AG08396 (cell line): Measurements from ENCODE around the gene GIT1.
A peak's percentile ranks its signal among the peaks of the same experiment; 100 is the strongest.
"Not testable (repeated sequence)": the region's sequence is repeated elsewhere in the genome, so short reads cannot be mapped to it uniquely, and the experiment has no call there.

Source experiments
- DNase-seq: peaks from one replicate; pipeline ENCODE4 v3.0.0; 2012; ENCODE audit warnings: low spot score, mixed read lengths

GIT1 gene

DNA sequence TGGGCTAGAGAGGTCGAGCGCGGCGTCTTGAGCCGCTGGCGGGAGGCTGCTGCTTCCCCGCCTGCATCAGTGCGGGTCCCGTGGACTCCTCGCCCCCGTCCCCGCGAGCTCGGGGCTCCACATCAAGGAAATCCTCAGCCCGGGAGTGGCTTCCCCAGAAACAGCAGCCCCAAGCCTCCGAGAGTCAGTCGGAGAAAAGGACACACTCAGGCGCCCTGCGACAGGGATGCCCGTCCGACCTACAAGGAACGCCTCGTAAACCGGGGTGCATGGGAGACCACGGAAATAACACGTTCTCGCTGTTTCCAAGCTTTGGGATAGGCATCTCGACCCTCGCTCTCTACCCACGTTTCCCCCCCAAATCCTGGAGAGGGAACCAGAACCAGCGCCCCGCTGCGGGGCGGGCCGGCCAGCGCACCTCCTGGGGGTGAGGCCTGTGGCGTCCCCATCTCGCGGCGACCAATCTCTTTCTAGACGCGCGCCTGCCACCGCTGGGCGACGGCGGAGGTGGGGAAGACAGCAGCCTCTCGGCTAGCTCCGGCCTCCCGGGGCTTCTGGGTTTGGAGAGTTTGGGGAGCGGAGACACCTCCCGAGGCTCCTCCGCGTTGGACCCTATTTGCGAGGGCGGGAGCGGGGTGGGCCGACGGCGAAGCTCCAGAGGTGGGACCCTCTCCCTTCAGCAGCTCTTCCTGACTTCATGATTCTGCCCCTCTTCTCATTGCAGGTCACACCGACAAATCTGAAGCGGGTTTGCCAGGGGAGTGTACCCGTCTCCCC lies 21.7 kb downstream of the GIT1 start:
- DNase-seq: peak; percentile 80

DNA sequence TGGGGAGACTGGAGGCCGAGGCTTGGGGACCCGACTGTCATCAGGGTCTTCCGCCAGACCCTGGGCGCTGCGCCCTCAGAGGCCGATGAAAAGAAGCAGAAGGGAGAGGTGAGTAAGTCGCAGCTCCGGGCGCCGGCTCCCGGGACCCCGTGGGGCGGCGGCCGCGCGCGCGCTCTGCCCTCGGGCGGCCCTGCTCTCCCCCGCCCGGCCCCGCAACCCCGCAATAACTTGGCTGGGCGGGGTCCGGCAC lies 22.2 kb downstream of the GIT1 start:
- DNase-seq: peak; percentile 46

DNA sequence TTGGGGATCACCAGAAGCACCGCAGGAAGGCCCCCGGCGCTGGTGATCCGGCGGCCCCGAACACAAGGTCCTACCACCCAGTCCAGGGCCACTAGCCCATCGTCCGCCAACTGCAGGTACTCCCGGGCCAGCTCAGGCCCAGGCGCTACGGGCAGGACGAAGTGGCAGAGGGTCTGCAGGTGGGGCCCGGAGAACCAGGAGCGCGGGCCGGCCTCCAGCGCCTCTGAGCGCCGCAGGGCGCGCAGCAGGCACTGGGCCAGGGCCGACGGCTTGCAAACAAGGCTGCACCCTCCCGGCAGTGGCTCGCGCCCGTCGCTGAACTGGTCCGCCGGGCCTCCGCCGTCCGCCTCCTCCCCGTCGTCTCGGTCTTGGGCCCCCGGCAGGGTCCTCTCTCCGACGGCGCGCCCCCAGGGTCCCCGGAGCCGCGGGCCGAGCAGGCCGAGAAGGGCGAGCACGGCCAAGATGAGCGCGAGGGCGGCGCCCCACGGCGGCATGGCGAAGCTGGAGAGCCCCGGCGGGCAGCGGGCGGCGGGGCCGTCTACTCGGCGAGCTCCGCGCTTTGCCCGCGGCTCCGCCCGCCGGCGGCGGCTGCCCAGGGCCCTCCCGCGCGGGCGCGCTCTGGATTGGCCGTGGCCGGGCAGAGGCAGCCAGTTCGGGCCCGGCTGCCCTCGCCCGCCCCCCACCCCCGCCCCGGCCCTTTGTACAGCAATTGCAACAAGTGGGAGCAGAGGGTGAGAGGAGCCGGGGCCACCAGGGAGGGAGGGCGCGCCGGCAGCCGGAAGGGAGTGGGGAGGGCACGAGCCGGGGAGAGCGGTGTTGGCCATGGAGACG lies 22.8 kb downstream of the GIT1 start, which contains the start of gene ABHD15:
ABHD15 (minus strand) TSS at position 565 of the 831 bp plus-strand sequence; CDS start at position 494, 71 bp downstream.
- peak; percentile 92 for DNase-seq

DNA sequence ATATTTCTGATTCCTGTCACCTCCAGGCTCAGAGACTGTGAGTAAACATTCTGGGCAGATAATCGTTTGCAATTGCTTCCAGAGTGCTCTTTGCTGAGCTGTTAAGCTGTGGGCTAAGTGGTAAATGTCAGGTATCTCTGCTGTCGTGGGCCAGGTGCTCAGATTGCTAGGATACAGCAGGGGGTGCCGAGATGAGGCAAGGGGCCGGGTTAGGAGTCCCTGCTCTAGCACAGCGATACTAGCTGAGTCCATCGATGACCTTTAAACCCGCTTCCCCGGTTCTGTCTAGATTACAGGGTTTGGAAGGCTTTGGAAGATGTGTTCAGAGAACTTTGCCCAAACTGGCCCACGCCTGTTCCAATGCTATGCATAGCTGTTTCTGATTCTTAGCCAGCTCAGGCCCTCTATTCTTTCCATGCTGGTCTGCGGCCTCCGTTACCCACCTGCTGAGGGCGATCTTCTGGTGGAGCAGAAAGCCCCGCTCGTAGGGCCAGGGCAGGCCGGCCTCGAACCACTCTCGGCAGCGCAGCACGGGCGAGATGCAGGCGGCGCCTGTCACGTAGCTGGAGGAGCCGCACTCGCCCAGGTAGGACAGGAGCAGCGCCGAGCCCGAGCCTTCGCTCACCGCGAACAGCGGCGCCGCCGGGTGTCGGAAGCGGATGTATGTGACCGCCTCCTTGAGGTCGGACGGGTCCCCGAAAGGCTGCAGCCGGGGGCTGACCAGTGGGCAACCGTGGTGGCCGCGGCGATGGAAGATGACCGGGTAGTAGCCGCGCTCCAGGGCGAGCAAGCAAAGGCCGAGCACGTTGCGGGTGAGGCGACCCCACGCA lies 23.6 kb downstream of the GIT1 start:
- peak; percentile 3 for DNase-seq

DNA sequence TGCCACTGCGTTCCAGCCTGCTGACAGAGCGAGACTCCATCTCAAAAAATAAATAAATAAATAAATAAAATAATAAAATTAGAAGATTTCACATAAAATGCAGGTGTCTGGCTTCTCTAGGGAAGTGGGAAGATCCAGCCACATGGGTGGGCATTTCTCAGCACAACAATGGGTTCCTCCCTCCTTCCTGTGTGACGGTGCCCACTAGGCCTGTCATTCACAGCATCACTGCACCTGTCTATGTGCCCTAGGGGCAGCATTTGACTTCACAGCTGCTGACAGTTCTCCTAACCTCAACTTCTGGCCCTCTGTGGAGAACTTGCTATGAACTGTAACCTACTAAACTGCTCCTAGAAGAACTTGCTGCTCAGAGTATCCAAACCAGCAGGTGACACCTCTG lies 25.6 kb downstream of the GIT1 start:
- no peak for DNase-seq

DNA sequence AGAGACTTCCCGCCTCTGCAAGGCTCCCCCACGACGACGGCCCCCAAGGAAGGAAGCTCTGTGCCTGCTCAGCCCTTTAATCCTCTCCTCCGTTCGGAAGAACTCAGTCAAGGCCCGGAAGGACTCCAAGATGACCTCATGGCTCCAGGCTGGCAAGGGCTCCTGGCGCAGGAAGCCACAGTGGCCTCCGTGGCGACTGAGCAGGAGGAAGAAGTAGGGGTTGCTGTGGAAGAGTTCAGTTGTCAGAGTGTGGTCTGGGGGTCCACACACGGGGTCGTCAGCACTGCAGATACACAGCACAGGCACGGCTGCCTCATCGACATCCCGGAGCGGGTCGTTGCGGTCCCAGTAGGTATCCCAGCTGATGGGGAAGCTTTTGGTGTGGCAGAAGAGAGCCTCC lies 26.8 kb downstream of the GIT1 start:
- DNase-seq: no peak

DNA sequence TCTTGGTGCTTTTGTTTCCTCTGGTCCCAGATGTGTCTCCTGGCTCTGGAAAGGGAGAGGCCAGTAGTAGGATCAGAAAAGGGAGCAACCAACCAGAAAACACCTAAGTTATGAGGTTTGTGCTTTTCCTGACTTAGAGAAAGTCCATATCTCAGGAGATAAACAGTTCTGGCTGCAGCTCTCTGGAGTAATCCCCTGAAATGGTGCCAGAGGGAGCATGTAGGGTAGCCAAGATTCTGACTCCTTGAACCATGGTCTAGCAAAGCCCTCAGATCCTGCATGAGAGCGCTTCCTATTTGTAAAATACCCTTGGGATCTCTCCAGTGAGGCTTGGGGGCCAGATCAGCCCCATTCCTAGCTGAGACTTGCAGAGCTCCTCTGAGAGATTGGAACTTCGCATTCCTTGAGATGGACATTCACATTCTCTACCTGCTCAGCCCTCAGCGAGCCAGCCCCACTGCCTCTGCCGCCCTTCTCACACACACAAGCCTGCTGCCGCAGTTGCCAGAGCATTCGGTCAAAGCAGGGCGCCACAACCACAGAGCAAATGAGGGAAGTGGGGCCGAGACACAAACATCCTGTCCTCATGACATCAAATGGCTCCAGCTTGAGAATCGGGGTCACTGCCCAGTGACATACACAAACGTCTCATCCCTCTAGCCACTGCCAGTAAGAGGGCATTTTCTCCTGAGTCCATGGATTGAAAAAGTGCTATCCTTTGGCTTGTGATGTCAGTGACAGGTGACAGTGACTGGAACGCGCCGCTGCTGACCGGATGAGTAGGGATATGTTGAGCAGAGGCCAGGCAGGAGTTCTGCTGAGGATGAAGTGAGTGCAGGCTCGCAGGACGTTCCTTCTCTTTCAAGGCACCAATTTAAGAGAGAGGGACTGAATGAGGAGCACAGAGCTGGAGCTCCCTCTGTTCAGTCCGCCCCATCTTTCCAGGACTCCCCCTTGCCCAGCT lies 27.6 kb downstream of the GIT1 start:
- DNase-seq: peak; percentile 5

DNA sequence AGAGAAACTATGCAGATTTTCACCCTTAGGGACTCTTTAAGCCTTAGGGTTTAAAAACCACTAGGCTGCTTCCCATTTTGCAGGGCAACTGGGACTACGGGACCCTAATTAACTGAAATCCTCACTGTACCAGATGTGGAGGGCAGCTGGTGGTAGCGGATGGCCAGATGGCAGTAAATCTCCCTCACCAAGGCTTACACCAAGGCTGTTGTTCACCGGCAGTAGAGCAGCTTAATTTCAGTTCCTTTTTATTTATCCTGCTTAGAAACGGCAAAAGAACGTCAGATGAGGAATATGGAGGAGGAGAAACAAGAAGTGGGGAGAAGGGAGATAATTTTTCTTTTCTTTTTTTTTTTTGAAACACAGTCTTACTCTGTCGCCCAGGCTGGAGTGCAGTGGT lies 29.1 kb downstream of the GIT1 start:
- DNase-seq: no peak

DNA sequence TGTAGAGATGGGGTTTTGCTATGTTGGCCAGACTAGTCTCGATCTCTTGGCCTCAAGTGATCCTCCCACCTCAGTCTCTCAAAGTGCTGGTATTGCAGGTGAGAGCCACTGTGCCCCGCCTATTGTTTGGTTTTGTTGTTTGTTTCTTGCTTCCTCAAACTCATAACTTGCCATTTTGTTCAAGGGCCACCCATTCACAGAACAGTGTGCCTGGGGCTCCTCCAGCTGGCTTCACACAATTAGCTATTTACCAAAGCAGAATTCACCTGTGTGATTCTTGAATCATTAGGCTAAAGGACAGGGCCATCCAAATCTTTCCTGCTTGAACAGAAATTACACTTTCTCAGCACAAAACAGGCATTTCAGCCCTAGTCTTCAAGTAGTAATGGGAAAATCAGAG lies 29.8 kb downstream of the GIT1 start:
- no peak for DNase-seq

DNA sequence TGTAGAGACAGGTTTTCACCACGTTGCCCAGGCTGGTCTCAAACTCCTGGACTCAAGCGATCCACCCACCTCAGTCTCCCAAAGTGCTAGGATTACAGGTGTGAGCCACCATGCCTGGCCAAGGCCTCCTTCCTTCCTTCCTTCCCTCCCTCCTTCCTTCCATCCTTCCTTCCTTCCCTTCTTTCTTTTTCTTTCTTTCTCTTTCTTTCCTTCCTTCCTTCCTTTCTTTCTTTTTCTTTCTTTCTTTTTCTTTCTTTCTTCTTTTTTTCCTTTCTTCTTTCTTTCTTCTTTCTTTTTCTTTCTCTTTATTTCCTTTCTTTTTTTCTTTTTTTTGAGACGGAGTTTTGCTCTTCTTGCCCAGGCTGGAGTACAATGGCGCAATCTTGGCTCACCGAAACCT lies 31.3 kb downstream of the GIT1 start:
- not testable (repeated sequence) for DNase-seq

DNA sequence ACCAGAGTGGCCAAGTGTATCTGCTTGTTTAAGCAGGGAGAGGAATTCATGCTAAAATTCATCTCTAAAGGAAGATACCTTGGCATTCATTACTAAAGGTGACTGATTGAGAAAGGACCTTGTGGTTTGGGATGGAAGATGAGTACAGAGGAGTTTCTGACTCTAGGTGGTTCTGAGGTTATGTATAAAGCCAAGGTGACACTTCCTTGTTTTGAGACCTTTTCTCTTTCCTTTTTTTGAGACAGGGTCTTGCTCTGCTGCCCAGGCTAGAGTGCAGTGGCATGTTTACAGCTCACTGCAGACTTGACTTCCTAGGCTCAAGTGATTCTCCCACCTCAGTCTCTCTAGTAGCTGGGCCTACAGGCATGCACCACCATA lies 31.7 kb downstream of the GIT1 start:
- DNase-seq: no peak

DNA sequence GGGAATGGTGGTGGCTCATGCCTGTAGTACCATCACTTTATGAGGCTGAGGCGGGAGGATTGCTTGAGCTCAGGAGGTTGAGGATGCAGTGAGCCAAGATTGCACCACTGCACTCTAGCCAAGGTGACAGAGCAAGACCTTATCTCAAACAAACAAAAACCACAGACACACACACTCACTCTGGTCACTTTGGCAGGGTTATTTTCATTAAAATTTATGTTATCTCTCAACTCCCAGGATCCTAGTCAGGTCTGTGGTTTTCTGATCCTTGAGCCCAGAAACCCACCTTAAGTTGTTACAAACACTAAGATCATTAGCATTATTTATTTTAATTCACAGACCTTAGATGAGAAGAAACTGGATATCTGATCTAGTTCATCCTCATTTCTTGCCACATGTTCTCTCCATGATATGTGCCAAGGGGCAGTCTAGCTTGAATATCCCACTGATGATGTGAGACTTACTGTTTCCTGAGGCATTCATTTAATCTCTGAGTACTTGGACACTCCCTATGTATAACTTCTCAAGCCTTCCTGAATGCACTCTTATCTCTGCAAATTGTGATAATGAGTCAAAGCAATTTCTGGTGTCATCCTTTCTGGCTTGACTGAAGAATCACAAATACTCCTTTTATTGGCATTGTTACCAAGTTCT lies 32.2 kb downstream of the GIT1 start:
- peak; percentile 27 for DNase-seq

DNA sequence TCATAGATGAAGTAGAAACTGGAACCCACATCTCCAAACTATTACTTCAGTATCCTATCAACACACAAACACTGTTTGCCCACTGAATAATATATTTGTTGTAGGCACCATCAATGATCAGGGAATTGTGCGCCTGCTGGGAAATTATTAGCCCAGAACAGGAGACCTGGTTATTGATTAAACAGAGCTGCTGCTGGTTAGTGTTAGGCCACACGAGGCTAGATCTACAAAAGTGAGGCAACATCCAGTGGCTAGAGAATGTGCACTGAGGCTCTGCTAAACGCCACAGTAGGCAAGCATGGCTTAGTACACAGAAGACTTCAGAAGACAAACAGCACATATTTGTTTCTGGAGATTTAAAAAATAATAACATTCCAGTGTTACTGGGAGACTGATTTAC lies 33.6 kb downstream of the GIT1 start:
- no peak for DNase-seq

DNA sequence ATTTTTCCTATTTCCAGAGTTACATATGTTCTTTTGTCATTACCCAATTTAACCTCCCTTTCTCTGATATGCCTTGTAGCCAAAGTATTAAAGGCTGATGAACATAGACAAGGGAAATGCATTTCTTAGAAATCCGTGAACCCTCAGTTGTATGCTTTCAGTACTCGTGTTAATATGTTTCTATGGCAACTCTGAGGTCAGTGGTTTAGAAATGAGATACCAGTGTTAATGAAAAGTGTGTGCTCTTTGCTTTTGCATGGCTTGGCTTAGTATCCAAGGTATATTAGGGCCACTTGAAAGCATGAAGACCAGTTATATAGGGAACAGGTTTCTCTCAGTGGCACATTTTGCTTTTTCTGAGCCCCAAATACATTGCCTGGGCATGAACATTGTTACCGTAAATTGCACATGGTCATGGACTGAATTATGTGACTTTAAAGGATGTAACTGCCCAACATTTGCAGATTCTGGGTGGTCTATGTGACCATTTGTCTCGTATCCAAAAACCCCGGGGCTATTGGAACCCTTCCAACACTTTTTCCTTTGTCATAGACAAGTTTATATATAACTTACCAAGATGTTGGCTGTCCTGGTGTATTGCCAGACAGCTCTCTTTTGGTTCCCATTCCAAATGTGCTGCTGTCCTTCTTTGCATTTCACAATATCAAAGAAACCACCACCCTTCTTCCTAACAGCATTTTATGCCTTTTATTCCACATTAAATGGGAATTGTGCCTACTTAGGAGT lies 40.1 kb downstream of the GIT1 start:
- DNase-seq: no peak

DNA sequence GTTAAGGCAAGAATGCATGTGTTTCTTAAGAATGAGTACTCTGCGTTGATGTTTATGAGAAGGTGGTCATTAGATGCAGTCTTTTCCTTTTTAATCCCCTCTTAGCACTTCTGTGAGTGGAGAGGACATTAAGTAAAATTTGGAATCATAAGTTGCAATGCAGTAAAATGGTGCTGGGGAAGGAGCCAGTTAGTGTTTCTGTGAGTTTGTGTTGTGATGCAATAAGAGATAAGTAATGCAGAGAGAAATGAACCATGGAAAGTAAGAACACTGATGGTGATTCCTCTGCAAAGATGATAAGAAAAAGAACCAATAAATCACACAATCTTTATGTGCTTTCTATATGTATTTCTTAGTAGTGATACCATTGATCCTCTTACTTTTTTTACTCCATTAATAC lies 42.6 kb downstream of the GIT1 start:
- no peak for DNase-seq

DNA sequence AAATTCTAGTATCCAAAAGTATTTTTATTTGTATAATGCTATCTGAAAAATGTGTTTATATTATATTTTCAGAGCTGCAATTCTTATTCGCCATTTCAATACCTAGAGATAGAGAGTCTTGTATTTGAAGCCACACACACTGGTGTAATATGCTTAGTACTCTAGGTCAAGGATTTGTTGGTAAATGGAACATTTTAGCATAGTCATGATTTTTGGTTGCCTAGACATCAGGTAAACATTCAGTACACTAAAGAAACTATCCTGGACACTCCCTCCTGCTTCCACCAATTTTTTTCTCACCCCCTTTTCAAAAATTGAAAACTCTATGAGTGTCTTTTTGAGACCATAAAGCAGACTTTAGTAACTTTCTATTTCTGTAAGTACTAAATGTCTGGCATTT lies 43.4 kb downstream of the GIT1 start:
- no peak for DNase-seq

DNA sequence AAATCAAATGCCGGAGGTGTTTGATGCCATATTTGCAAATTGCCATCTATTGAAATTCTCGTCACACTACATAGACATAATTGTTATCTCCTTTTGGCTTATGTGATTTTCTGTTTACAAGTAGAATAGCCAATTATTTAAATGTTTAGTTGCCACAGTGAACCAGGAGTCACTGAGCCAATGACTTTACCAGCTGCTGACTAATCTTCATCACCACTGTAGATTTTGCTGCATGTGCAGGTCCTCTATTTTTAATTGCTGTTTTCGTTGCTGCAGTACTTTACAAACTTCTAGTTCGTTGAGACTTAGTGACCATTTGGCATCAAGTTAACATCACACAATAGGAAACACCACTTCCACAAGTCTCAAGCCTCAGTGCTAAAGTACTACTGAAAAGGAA lies 45.4 kb downstream of the GIT1 start:
- no peak for DNase-seq

DNA sequence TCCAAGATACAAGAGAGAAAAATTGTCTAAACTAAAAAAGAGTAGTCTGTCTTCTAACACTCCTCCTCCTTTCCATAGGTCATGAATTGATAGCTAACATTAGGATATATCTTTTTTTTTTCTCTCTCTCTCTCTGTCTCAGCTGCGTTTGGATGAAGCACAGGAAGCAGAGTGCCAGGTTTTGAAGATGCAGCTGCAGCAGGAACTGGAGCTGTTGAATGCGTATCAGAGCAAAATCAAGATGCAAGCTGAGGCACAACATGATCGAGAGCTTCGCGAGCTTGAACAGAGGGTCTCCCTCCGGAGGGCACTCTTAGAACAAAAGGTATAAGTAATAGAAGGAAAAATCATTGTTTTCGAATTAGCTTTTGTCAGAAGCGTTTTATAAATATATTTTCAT lies 55.5 kb downstream of the GIT1 start:
- no peak for DNase-seq

DNA sequence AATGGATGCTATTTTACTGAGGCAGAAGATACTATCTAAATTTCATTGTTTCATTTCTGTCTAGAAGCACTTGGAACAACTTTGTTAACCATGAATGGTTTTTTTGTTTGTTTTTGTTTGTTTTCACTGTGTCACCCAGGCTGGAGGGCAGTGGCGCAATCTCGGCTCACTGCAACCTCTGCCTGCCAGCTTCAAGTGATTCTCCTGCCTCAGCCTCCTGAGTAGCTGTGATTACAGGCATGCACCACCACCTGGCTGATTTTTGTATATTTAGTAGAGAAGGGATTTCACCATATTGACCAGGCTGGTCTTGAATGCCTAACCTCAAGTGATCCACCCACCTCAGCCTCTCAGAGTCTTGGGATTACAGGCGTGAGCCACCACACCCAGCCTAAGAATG lies 63.1 kb downstream of the GIT1 start:
- no peak for DNase-seq

DNA sequence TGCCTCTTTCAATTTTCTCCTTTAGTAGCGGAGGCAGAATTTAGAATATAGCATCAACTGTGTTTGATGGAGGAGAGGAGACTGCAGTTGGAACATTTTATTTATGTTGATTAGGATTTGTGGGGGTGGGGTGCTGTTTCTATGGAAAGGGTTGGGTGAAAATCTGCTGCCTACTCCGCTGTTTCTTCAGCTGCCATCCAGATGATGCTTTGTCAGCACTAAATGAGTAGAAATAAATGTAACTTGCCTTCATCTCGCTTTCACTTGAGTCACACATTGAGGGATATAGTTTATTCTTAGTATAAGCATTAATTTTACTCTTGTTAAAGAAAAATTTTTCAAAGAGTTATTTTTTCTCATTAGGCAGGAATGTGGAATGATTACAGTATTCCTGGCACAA lies 64.8 kb downstream of the GIT1 start:
- no peak for DNase-seq
